Measurements from ENCODE around the gene GATC.
A peak's percentile ranks its signal among the peaks of the same experiment; 100 is the strongest.

Gene GATC

GRCh38 chr12:120445911-120446843 lies at the start of gene GATC, which contains the start of gene TRIAP1:
TSS of gene GATC (plus strand) at chr12:120446444. CDS start at chr12:120446481, 37 bp downstream.
TSS of gene TRIAP1 (minus strand) at chr12:120446384. CDS start at chr12:120446372, 12 bp downstream.
- DNase-seq: peak; percentile 64

- no peak for DNase-seq
Observed at GRCh38 chr12:120397824-120398540, 48.3 kb upstream of the GATC start.

GRCh38 chr12:120399531-120399930 lies 46.7 kb upstream of the GATC start:
- DNase-seq: no peak

GRCh38 chr12:120402217-120402616 lies 44.0 kb upstream of the GATC start:
- DNase-seq: no peak

- DNase-seq: no peak
Observed at GRCh38 chr12:120403869-120404268, 42.4 kb upstream of the GATC start.

GRCh38 chr12:120404271-120404670 lies 42.0 kb upstream of the GATC start:
- DNase-seq: no peak

GRCh38 chr12:120406069-120406468 lies 40.2 kb upstream of the GATC start:
- no peak for DNase-seq

- no peak for DNase-seq
Observed at GRCh38 chr12:120406553-120406952, 39.7 kb upstream of the GATC start.

GRCh38 chr12:120408771-120409170 lies 37.5 kb upstream of the GATC start:
- DNase-seq: no peak

GRCh38 chr12:120412421-120412820 lies 33.8 kb upstream of the GATC start:
- no peak for DNase-seq

- no peak for DNase-seq
Observed at GRCh38 chr12:120413901-120414695, 32.1 kb upstream of the GATC start.

- DNase-seq: no peak
Observed at GRCh38 chr12:120416490-120417216, 29.6 kb upstream of the GATC start.

GRCh38 chr12:120417917-120418580 lies 28.2 kb upstream of the GATC start:
- DNase-seq: no peak

GRCh38 chr12:120421701-120422100 lies 24.5 kb upstream of the GATC start:
- no peak for DNase-seq

- DNase-seq: no peak
Observed at GRCh38 chr12:120422892-120423456, 23.3 kb upstream of the GATC start.

GRCh38 chr12:120425797-120426196 lies 20.4 kb upstream of the GATC start:
- no peak for DNase-seq

- DNase-seq: no peak
Observed at GRCh38 chr12:120428597-120429229, 17.5 kb upstream of the GATC start.

GRCh38 chr12:120429368-120429767 lies 16.9 kb upstream of the GATC start:
- DNase-seq: no peak

- no peak for DNase-seq
Observed at GRCh38 chr12:120432772-120433525, 13.3 kb upstream of the GATC start.

Data from DMS79 (cell line).